GM12878 (cell line): ENCODE results near the gene TLL2. TPM values are rescaled to one million over a fixed set of nuclear protein-coding genes. Genes with fewer than 3 reads are reported as not detected.

ENCODE experiments used
- ATAC-seq: fragments of 200-7000 bp; cut with Tn5 transposase; 3 replicates; pipeline ENCODE4 v1.9.1; 2020; ENCODE audit warnings: mild to moderate bottlenecking, moderate library complexity
- BruUV-seq: library from RNA; stranded (reverse); fragments of 400-500 nt; replicated peaks from 2 replicates; lab custom pipeline; 2021; lab: Mats Ljungman, UMichigan
- CTCF ChIA-PET: fragments of 300-600 bp; sonication (Branson Sonifier 250); formaldehyde crosslinking; extraction: SDS; loops from one replicate; lab custom pipeline; 2021; ENCODE audit warnings: inconsistent platforms; lab: Yijun Ruan, JAX
- POLR2A ChIA-PET: fragments of 350-600 bp; formaldehyde crosslinking; extraction: SDS; loops from one replicate; lab custom pipeline; 2021; ENCODE audit warnings: inconsistent platforms; lab: Charles Lee
- RAD21 ChIA-PET: fragments of 300-600 bp; sonication (Branson Sonifier 250); formaldehyde crosslinking; loops from one replicate; lab custom pipeline; 2023; ENCODE audit warnings: antibody characterized with exemption; ENCODE audit not compliant: unreplicated experiment; lab: Charles Lee
- SMC1A ChIA-PET: fragments of 300-600 bp; sonication (Branson Sonifier 250); formaldehyde crosslinking; loops from one replicate; lab custom pipeline; 2023; ENCODE audit not compliant: unreplicated experiment, uncharacterized antibody; lab: Charles Lee
- DNase-seq: peaks from one replicate; pipeline ENCODE4 v3.0.0-alpha.2; 2011; ENCODE audit warnings: low read depth, low spot score
- FAIRE-seq: peaks from 3 replicates; lab custom pipeline; 2011; peaks lifted over from hg19 to GRCh38; lab: Jason Lieb, UNC
- H2AFZ ChIP-seq: 2 replicates; pipeline ENCODE4 v1.6.0; 2011; ENCODE audit warnings: low read depth, low read length, control low read depth; ENCODE audit not compliant: control insufficient read depth
- H3K27ac ChIP-seq: 2 replicates; pipeline ENCODE4 v1.5.1; 2011; ENCODE audit warnings: control low read depth; ENCODE audit not compliant: control insufficient read depth, insufficient read depth
- H3K27me3 ChIP-seq, 2 experiments: replicated peaks in 1 of 2; 2 replicates each; pipeline versions ENCODE4 v1.6.0 to v1.6.1; 2011; ENCODE audit warnings: low read length in 1 of 2; ENCODE audit not compliant: control insufficient read depth in 2 of 2, insufficient read depth in 2 of 2
- H3K36me3 ChIP-seq, 2 experiments: 2 replicates each; pipeline ENCODE4 v1.5.1; 2011; ENCODE audit warnings: low read length in 1 of 2; ENCODE audit not compliant: control insufficient read depth in 2 of 2, insufficient read depth in 2 of 2
- H3K4me1 ChIP-seq: 2 replicates; pipeline ENCODE4 v1.6.1; 2011; ENCODE audit warnings: mild to moderate bottlenecking, low read length, moderate library complexity, mixed read lengths; ENCODE audit not compliant: control insufficient read depth, insufficient read depth
- H3K4me2 ChIP-seq: 2 replicates; pipeline ENCODE4 v1.6.0; 2011; ENCODE audit warnings: control low read depth; ENCODE audit not compliant: control insufficient read depth, insufficient read depth
- H3K4me3 ChIP-seq: fragments of 200-600 bp; sonication (generic); 2 replicates; pipeline ENCODE4 v1.5.1; 2016
- H3K79me2 ChIP-seq: 2 replicates; pipeline ENCODE4 v1.6.0; 2011; ENCODE audit warnings: low read length; ENCODE audit not compliant: control insufficient read depth, insufficient read depth
- H3K9ac ChIP-seq: 2 replicates; pipeline ENCODE4 v1.8.0; 2011; ENCODE audit warnings: low read length, control low read depth, mixed read lengths; ENCODE audit not compliant: control insufficient read depth, insufficient read depth
- H3K9me3 ChIP-seq: replicated peaks from 3 replicates; pipeline ENCODE4 v1.5.1; 2011; ENCODE audit warnings: mild to moderate bottlenecking, low read length; ENCODE audit not compliant: control insufficient read depth, insufficient read depth
- H4K20me1 ChIP-seq: 2 replicates; pipeline ENCODE4 v1.6.0; 2011; ENCODE audit not compliant: control insufficient read depth, insufficient read depth
- ATF3 ChIP-seq: IDR thresholded peaks from 2 replicates; pipeline ENCODE4 v1.6.1; 2011; ENCODE audit warnings: low read depth, mild to moderate bottlenecking, low read length, moderate library complexity, borderline replicate concordance; ENCODE audit errors: extremely low read depth
- EGR1 ChIP-seq, 2 experiments: IDR thresholded peaks; 1 replicate in 1 of 2; 2 replicates in 1 of 2; pipeline ENCODE4 v1.6.1; 2011 to 2012; ENCODE audit warnings: low read depth in 2 of 2, low read length in 2 of 2, borderline replicate concordance in 1 of 2, mild to moderate bottlenecking in 1 of 2, moderate library complexity in 1 of 2
- KLF5 ChIP-seq: fragments of 450-650 bp; IDR thresholded peaks from 2 replicates; pipeline ENCODE4 v1.6.1; 2014; ENCODE audit warnings: mild to moderate bottlenecking; ENCODE audit not compliant: partially characterized antibody
- MTA3 ChIP-seq: IDR thresholded peaks from 2 replicates; pipeline ENCODE4 v1.6.1; 2012; ENCODE audit warnings: low read length, inconsistent platforms, borderline replicate concordance
- POLR2A ChIP-seq: IDR thresholded peaks from 2 replicates; pipeline ENCODE4 v1.6.1; 2011; ENCODE audit warnings: low read depth, mild to moderate bottlenecking, low read length
- RAD21 ChIP-seq: IDR thresholded peaks from 2 replicates; pipeline ENCODE4 v1.6.1; 2011; ENCODE audit warnings: mild to moderate bottlenecking, low read depth, low read length, moderate library complexity; ENCODE audit not compliant: insufficient read depth
- RCOR1 ChIP-seq: conservative IDR thresholded peaks from 2 replicates; pipeline ENCODE4 v1.6.1; 2012; ENCODE audit warnings: low read depth, low read length, improper control_type of control experiment
- RELA ChIP-seq: fragments of 450-650 bp; IDR thresholded peaks from 2 replicates; pipeline ENCODE4 v1.8.0; 2014; ENCODE audit warnings: borderline replicate concordance; ENCODE audit not compliant: partially characterized antibody
- SIN3A ChIP-seq: IDR thresholded peaks from 2 replicates; pipeline ENCODE4 v1.6.1; 2012; ENCODE audit warnings: low read depth, low read length, improper control_type of control experiment
- SMARCA5 ChIP-seq: fragments of 450-650 bp; IDR thresholded peaks from 2 replicates; pipeline ENCODE4 v1.6.1; 2017; ENCODE audit warnings: mild to moderate bottlenecking
- SREBF1 ChIP-seq: IDR thresholded peaks from 2 replicates; pipeline ENCODE4 v1.6.1; 2012; ENCODE audit warnings: mild to moderate bottlenecking, low read length
- USF1 ChIP-seq: IDR thresholded peaks from 2 replicates; pipeline ENCODE4 v1.6.1; 2011; ENCODE audit warnings: borderline replicate concordance, low read depth, mild to moderate bottlenecking, moderate library complexity, mixed read lengths, low read length; ENCODE audit not compliant: insufficient read depth; ENCODE audit errors: extremely low read length
- ZNF217 ChIP-seq: fragments of 450-650 bp; IDR thresholded peaks from 2 replicates; pipeline ENCODE4 v1.6.1; 2017; ENCODE audit warnings: antibody characterized with exemption, mild to moderate bottlenecking
- WGBS: methylation state at CpG from one replicate; pipeline ENCODE4 v1.1.6; 2016; ENCODE audit warnings: low lambda C conversion rate; ENCODE audit not compliant: insufficient replicate concordance, insufficient coverage; ENCODE audit errors: missing lambda C conversion rate; 5-methylcytosine and 5-hydroxymethylcytosine counted together
- in situ Hi-C: fragments of 300-500 bp; cut with MboI; formaldehyde crosslinking; loops from 9 replicates; pipeline ENCODE4 v1.14.3; 2018; ENCODE audit warnings: mixed read lengths
- intact Hi-C: fragments of 100-400 bp; cut with micrococcal nuclease; formaldehyde crosslinking; loops from one replicate; pipeline ENCODE4 v1.14.2; 2022; ENCODE audit not compliant: unreplicated experiment
- polyA plus RNA-seq, 11 experiments: library from polyadenylated mRNA; depleted of rRNA in 4 of 11; unstranded in 6 of 11; stranded (reverse) in 5 of 11; fragments of >200 nt; fragmentation: Nextera tagmentation in 4 of 11; fragmentation: Illumina TruSeq in 1 of 11; extraction: Ambion mirVana in 4 of 11; extraction: Trizol in 1 of 11; gene quantifications; 1 replicate in 1 of 11; 2 replicates in 10 of 11; pipeline versions ENCODE4 v1.2.1 to v1.2.3, GENCODE V29; 2011 to 2016; ENCODE audit warnings: inconsistent platforms in 2 of 11, missing spikeins in 2 of 11, low read depth in 1 of 11
- total RNA-seq, 4 experiments: library from RNA; depleted of rRNA in 3 of 4; stranded (reverse); fragments of >200 nt in 3 of 4; fragmentation: Illumina TruSeq in 1 of 4; extraction: Trizol in 1 of 4; gene quantifications; 2 replicates each; pipeline versions ENCODE4 v1.2.1 to v1.2.3, GENCODE V29; 2013 to 2021

TLL2 gene
- total and polyA plus RNA-seq, 10 of the 15 experiments (the other 5 are each of a cell fraction or from before 2014, with no cell fraction given): 0.02 to 2.1 (median 0.52) TPM

GRCh38 chr10:96368971-96369370 lies 144.8 kb downstream of the TLL2 start (continued):
- TF ChIP-seq USF1: no peak
- no peak for TF ChIP-seq RAD21
- no peak for TF ChIP-seq RELA
- no peak for TF ChIP-seq RCOR1
- TF ChIP-seq ATF3: no peak
- TF ChIP-seq SIN3A: no peak
- TF ChIP-seq POLR2A: no peak

- no peaks in the 10 kb centered on the region; a peak in 1 of 4 replicates for H3K27me3 ChIP-seq
- no peak overlapping the region for H3K4me2 ChIP-seq
- SMC1A ChIA-PET: interaction anchor here (3.6 kb wide), 1 partner anchor 8 kb away, joined by 14 read pairs; no protein-coding TSS in a partner anchor
- no peaks in the 10 kb centered on the region for H3K4me1 ChIP-seq
- DNase-seq (no peak), ATAC-seq (no peak), FAIRE-seq (no peak)
- intact Hi-C loops (no loop called here), in situ Hi-C loops (no loop called here)
- H3K36me3 ChIP-seq: no peaks in the 10 kb centered on the region
- 29% methylated on average over 4 of the region's 4 CpGs for WGBS
- no peak overlapping the region for H3K4me3 ChIP-seq
- TF ChIP-seq SIN3A (no peak), SREBF1 (no peak), ZNF217 (no peak), EGR1 (IDR thresholded peaks at IDR 0.05; ENCODE audit: borderline replicate concordance in 1 of 2, low read depth in 2 of 2, low read length in 2 of 2) (no peak), MTA3 (no peak), KLF5 (no peak), SMARCA5 (no peak)
- RAD21 ChIA-PET: no interaction called here
- CTCF ChIA-PET: interaction anchor here (0.8 kb wide), 1 partner anchor 27 kb away, joined by 3 read pairs; no protein-coding TSS in a partner anchor
- no peaks in the 10 kb centered on the region for H4K20me1 ChIP-seq
- no peak overlapping the region for H2AFZ ChIP-seq
- no peaks in the 10 kb centered on the region for H3K79me2 ChIP-seq
- no peak overlapping the region for H3K27ac ChIP-seq
- POLR2A ChIA-PET: no interaction called here
- H3K9me3 ChIP-seq: no peaks in the 10 kb centered on the region
- no peak overlapping the region for H3K9ac ChIP-seq
- BruUV-seq: no TSS peak
Measured at GRCh38 chr10:96367470-96367869, 146.3 kb downstream of the TLL2 start.
